Peyer's patch (tissue), 4 donors: ENCODE measurements around the gene ZKSCAN3. TPM values are rescaled to one million over a fixed set of nuclear protein-coding genes. Genes with fewer than 3 reads are reported as not detected.
"Not testable (repeated sequence)": the region's sequence is repeated elsewhere in the genome, so short reads cannot be mapped to it uniquely, and the experiment has no call there.

Source experiments
- DNase-seq, 3 donors: peaks; one replicate each; pipeline ENCODE4 v3.0.0-alpha.2; 2017 to 2019
- H3K27ac ChIP-seq, 4 donors: fragments of 200-600 bp; sonication (generic); one replicate each; pipeline ENCODE4 v1.5.1; 2016 to 2019
- H3K27me3 ChIP-seq, 2 donors: fragments of 200-600 bp; sonication (generic); one replicate each; pipeline ENCODE4 v1.5.1; 2019
- H3K36me3 ChIP-seq, 3 donors: fragments of 200-600 bp; sonication (generic); one replicate each; pipeline ENCODE4 v1.5.1; 2016 to 2019
- H3K4me1 ChIP-seq, 4 donors: fragments of 200-600 bp; sonication (generic); one replicate each; pipeline ENCODE4 v1.5.1; 2016 to 2019
- H3K4me3 ChIP-seq, 4 donors: fragments of 200-600 bp; sonication (generic); 1 replicate in 3 of 4; 2 replicates in 1 of 4; pipeline ENCODE4 v1.5.1; 2016 to 2019; ENCODE audit warnings: mild to moderate bottlenecking in 1 of 4
- H3K9me3 ChIP-seq, 4 donors: fragments of 200-600 bp; sonication (generic); one replicate each; pipeline ENCODE4 v1.5.1; 2016 to 2019; ENCODE audit warnings: mild to moderate bottlenecking in 1 of 4
- POLR2A ChIP-seq, 2 donors: fragments of 450-650 bp; IDR thresholded peaks; one replicate each; pipeline ENCODE4 v1.5.1; 2017; ENCODE audit warnings: antibody characterized with exemption in 2 of 2, mild to moderate bottlenecking in 2 of 2, moderate library complexity in 2 of 2
- total RNA-seq, 4 donors: library from RNA; depleted of rRNA; stranded (reverse); fragments of >200 nt; gene quantifications; one replicate each; pipeline ENCODE4 v1.1.0, GENCODE V29; 2016
- TF ChIP-seq, protein P1 (sequence below), 6 experiments: fragments of 450-650 bp in 4 of 6; fragments of 200-600 bp in 2 of 6; sonication (generic) in 1 of 6; IDR thresholded peaks; one replicate each; pipeline ENCODE4 v1.5.1; 2017 to 2019; ENCODE audit warnings: antibody characterized with exemption in 6 of 6, mild to moderate bottlenecking in 3 of 6, moderate library complexity in 1 of 6

ZKSCAN3 gene
- total RNA-seq, 4 donors from 2014 or later = 2.5 to 7.0 (median 4.6) TPM

DNA sequence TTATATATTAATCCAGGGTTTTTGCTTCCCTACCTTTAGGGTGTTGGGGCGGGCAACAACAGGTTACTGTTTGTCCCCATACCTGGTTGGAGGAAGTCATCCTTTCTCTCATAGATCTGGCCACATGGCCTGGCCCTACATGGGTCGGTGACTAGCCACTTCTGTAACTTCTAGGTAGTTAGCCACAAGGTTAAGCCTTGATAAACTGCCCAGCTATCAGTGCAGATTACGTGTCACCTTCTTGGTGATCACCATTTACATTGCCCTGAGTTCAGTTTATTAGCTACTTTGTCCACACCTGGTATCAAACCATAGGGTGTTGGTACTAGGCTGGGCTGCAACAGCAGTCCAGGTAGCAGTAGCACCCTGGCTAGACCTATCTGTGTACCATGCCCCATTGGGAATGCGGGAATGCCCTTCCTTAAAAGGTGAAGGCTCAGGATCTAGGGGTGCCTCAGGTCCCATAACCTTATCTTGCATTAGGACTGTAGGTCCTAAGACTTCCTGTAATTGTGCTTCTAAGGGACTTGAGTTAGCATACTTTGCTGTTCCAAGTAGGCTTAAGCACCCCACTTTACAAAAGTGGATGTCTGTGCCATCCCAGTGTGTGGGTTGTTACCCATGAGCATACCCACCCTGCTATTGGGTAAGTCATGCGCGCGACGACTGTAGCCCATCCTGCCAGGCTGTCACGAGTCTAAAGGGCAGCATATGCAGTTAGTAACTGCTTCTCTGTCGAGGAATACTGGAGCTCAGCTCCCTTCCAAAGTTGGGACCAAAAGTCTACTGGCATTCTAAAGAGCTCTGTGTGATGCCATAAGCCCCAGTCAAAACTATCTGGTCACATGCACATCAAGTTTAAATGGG, 5.2 kb downstream of the ZKSCAN3 start:
- no peaks in the 10 kb centered on the region for H3K27me3 ChIP-seq
- H3K9me3 ChIP-seq = no peaks in the 10 kb centered on the region
- H3K27ac ChIP-seq = peak overlapping the region in 3 of 4 donors; percentile 64 to 89 (median 85)
- no peak for TF ChIP-seq POLR2A (IDR thresholded peaks at IDR 0.05)
- TF ChIP-seq, protein P1, sequence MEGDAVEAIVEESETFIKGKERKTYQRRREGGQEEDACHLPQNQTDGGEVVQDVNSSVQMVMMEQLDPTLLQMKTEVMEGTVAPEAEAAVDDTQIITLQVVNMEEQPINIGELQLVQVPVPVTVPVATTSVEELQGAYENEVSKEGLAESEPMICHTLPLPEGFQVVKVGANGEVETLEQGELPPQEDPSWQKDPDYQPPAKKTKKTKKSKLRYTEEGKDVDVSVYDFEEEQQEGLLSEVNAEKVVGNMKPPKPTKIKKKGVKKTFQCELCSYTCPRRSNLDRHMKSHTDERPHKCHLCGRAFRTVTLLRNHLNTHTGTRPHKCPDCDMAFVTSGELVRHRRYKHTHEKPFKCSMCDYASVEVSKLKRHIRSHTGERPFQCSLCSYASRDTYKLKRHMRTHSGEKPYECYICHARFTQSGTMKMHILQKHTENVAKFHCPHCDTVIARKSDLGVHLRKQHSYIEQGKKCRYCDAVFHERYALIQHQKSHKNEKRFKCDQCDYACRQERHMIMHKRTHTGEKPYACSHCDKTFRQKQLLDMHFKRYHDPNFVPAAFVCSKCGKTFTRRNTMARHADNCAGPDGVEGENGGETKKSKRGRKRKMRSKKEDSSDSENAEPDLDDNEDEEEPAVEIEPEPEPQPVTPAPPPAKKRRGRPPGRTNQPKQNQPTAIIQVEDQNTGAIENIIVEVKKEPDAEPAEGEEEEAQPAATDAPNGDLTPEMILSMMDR (IDR thresholded peaks at IDR 0.05) = no peak
- peak overlapping the region in 2 of 4 donors; percentile 57 to 59 for H3K4me3 ChIP-seq
- H3K36me3 ChIP-seq = no peaks in the 10 kb centered on the region
- no peak for DNase-seq
- H3K4me1 ChIP-seq = peaks cover 0 to 32% (median 0%) of the 10 kb centered on the region in 4 donors

DNA sequence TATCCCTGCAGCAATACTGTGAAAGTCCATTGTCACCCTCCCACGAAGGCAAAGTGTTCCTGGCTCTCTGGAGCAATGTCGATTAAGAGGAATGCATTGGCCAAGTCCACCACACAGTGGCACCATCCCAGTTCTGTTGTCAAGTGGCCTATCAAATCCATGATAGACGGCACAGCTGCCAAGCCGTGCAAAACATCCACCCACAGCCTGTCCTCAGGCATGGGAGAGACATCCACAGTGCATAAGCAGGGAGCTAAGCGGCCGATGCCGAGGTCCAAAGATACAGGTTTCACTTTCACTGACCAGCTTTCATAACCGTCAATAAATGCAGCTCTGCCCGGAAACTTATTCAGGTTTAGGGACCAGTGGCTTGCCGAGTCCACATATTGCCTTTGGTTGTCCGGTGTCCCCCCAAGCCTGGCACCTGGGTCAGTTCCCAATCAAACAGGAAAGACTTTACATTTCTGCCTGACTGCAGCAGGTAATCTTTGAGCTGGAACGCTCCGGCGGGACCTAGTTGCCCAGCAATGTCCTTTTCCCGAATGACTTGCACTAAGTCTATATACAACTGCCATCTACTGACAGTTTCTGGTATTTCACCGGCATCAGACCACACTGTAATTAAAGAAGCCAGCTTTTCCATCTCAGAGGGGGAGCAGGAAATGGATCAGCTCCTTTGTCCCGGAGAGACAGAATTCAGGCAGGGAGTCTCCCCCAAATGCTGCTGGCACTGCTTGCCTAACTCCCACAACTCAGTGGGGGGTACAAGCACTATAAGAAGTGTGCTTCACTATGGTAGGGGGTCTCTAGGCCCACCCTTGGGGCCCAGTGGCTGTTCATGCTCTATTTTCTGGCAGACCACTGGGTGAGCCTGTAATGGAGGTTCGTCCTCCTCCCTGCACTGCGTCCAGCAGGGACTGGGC, 6.3 kb downstream of the ZKSCAN3 start:
- peak overlapping the region; percentile 44 to 59 (median 52) for H3K4me3 ChIP-seq
- no peaks in the 10 kb centered on the region for H3K36me3 ChIP-seq
- peak overlapping the region; percentile 56 to 89 (median 74) for H3K27ac ChIP-seq
- peak; percentile 69 to 86 (median 81) for DNase-seq
- peaks cover 0 to 25% (median 0%) of the 10 kb centered on the region in 4 donors for H3K4me1 ChIP-seq
- no peaks in the 10 kb centered on the region for H3K27me3 ChIP-seq
- no peaks in the 10 kb centered on the region for H3K9me3 ChIP-seq
- peak in 1 of 2 donors; percentile 33 for TF ChIP-seq POLR2A (IDR thresholded peaks at IDR 0.05)
- TF ChIP-seq, protein P1 (IDR thresholded peaks at IDR 0.05) = peak; percentile 80 to 97 (median 94)

DNA sequence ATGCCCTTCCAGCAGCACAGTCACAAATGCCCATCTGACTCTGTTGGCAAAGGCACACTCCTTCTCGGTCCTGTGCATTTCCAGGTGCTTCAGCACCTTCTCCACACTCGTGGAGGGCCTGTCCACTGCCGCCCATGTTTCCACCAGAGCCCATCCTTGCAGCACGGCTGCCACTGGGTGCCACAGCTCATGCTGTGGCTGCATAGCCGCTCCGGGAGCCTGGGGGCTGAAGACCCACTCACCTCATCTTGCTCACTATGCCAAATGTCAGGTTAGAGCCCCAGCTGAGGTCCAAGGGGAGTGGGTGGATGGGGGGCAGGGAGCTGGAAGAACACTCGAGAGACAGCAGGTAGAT, 6.9 kb downstream of the ZKSCAN3 start:
- no peaks in the 10 kb centered on the region for H3K27me3 ChIP-seq
- peak overlapping the region in 3 of 4 donors; percentile 56 to 89 (median 85) for H3K27ac ChIP-seq
- DNase-seq = peak in 1 of 3 donors; percentile 41
- H3K4me3 ChIP-seq = no peak overlapping the region
- no peaks in the 10 kb centered on the region for H3K36me3 ChIP-seq
- H3K4me1 ChIP-seq = peaks cover 0 to 21% (median 0%) of the 10 kb centered on the region in 4 donors
- TF ChIP-seq, protein P1 (IDR thresholded peaks at IDR 0.05) = no peak
- TF ChIP-seq POLR2A (IDR thresholded peaks at IDR 0.05) = no peak
- H3K9me3 ChIP-seq = no peaks in the 10 kb centered on the region

DNA sequence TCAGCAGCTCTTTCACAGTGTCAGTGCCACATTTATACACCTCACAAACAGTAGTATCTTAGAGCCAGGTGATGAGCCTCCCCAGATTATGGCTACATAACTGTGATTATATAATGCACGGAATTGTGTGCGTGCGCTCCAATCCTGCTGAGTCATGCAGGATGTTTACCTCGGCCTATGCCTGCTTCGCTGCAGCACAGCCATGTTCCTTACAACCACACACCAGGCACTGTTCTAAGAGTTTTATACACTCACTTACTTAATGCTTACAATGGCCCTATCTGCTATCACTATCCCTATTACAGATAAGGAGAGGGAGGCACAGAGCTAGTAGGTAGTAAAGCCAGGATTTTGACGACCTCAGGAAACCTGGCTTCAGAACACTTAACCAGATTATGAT, 7.3 kb downstream of the ZKSCAN3 start:
- no peak overlapping the region for H3K27ac ChIP-seq
- no peaks in the 10 kb centered on the region for H3K27me3 ChIP-seq
- H3K4me3 ChIP-seq = no peak overlapping the region
- H3K36me3 ChIP-seq = no peaks in the 10 kb centered on the region
- TF ChIP-seq, protein P1 (IDR thresholded peaks at IDR 0.05) = no peak
- no peak for TF ChIP-seq POLR2A (IDR thresholded peaks at IDR 0.05)
- H3K9me3 ChIP-seq = no peaks in the 10 kb centered on the region
- no peak for DNase-seq
- peaks cover 0 to 21% (median 0%) of the 10 kb centered on the region in 4 donors for H3K4me1 ChIP-seq

DNA sequence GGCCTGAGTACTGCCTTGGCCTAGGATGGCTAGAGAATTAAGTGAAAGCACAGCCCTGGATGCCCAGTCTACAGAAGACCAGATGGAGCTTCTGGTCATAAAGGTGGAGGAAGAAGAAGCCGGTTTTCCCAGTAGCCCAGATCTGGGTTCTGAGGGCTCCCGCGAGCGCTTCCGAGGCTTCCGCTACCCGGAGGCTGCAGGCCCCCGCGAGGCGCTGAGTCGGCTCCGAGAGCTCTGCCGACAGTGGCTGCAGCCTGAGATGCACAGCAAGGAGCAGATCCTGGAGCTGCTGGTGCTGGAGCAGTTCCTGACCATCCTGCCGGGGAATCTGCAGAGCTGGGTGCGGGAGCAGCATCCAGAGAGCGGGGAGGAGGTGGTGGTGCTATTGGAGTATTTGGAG, 9.8 kb downstream of the ZKSCAN3 start:
- not testable (repeated sequence) for DNase-seq, H3K27me3 ChIP-seq, H3K9me3 ChIP-seq, H3K27ac ChIP-seq, H3K4me3 ChIP-seq
- H3K4me1 ChIP-seq = peaks cover 0 to 20% (median 0%) of the 10 kb centered on the region in 4 donors
- H3K36me3 ChIP-seq = peaks cover 0 to 15% (median 0%) of the 10 kb centered on the region in 3 donors
